Dendritic cell treated with granulocyte-macrophage colony-stimulating factor and Interleukin-4, amounts not matched to agents 40 ng/mL and 50 ng/mL, for 4 days (primary cell): Measurements from ENCODE around the gene HSP90AA1.
A peak's percentile ranks its signal among the peaks of the same experiment; 100 is the strongest.

ENCODE experiments used
- H3K27ac Mint-ChIP-seq: one replicate; pipeline ENCODE4 v1.8.0; 2022; ENCODE audit warnings: mild to moderate bottlenecking, mixed read lengths
- H3K27me3 Mint-ChIP-seq: one replicate; pipeline ENCODE4 v1.8.0; 2022; ENCODE audit warnings: mild to moderate bottlenecking, mixed read lengths
- H3K36me3 Mint-ChIP-seq: one replicate; pipeline ENCODE4 v1.8.0; 2022; ENCODE audit warnings: low read depth, mixed read lengths
- H3K4me1 Mint-ChIP-seq: one replicate; pipeline ENCODE4 v1.8.0; 2022; ENCODE audit warnings: low read depth, mixed read lengths
- H3K4me3 Mint-ChIP-seq: one replicate; pipeline ENCODE4 v1.8.0; 2022; ENCODE audit warnings: mild to moderate bottlenecking, moderate library complexity, mixed read lengths
- H3K9me3 Mint-ChIP-seq: one replicate; pipeline ENCODE4 v1.8.0; 2022; ENCODE audit warnings: mixed read lengths
- intact Hi-C: fragments of 100-400 bp; cut with micrococcal nuclease; formaldehyde crosslinking; loops from one replicate; pipeline ENCODE4 v1.15.0; 2022

HSP90AA1 gene

DNA sequence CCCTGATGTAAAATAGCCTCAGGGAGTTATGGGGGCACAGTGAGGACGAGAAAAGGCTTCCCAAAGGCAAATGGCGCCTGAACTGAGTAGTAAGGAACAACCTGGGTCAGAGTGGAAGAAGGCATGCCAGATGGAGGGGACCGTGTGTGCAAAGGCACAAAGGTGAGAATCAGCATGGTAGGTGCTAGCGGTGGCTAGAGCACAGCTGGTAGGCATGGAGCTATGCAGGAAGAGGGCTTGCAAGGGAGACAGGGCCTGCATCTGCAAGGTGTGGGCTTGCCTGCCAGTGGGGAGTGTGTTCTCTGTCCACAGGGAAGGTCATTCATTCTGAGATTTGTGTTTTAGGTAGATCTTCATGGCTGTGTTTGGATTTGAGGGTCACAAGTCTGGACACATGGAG lies 18.5 kb upstream of the HSP90AA1 start:
- H3K36me3 Mint-ChIP-seq, result no peaks in the 10 kb centered on the region
- H3K27me3 Mint-ChIP-seq, result peaks cover 4% of the 10 kb centered on the region
- H3K4me3 Mint-ChIP-seq, result no peak overlapping the region
- peak overlapping the region; percentile 73 for H3K27ac Mint-ChIP-seq
- H3K9me3 Mint-ChIP-seq, result peaks cover 9% of the 10 kb centered on the region
- intact Hi-C loops, result no loop called here
- H3K4me1 Mint-ChIP-seq, result peaks cover 41% of the 10 kb centered on the region

GRCh38 chr14:102103062-102103695 lies 16.3 kb upstream of the HSP90AA1 start:
- H3K27me3 Mint-ChIP-seq, result peaks cover 5% of the 10 kb centered on the region
- no peak overlapping the region for H3K4me3 Mint-ChIP-seq
- no peaks in the 10 kb centered on the region for H3K9me3 Mint-ChIP-seq
- intact Hi-C loops, result no loop called here
- H3K27ac Mint-ChIP-seq, result no peak overlapping the region
- peaks cover 42% of the 10 kb centered on the region for H3K4me1 Mint-ChIP-seq
- H3K36me3 Mint-ChIP-seq, result no peaks in the 10 kb centered on the region

GRCh38 chr14:102097441-102098135 lies 10.7 kb upstream of the HSP90AA1 start:
- Mint-ChIP-seq H3K4me3 (no peak overlapping the region), H3K27me3 (peaks cover 22% of the 10 kb centered on the region), H3K9me3 (no peaks in the 10 kb centered on the region), H3K27ac (no peak overlapping the region), H3K4me1 (peaks cover 26% of the 10 kb centered on the region), H3K36me3 (no peaks in the 10 kb centered on the region)
- intact Hi-C loops, result loop anchor here (5.0 to 10.0 kb wide), 2 partner anchors 53 to 135 kb away; partner anchors contain the start of gene DYNC1H1

GRCh38 chr14:102096569-102097188 lies 9.8 kb upstream of the HSP90AA1 start:
- Mint-ChIP-seq H3K27me3 (peaks cover 22% of the 10 kb centered on the region), H3K4me3 (no peak overlapping the region), H3K36me3 (no peaks in the 10 kb centered on the region), H3K27ac (no peak overlapping the region), H3K4me1 (peaks cover 26% of the 10 kb centered on the region), H3K9me3 (no peaks in the 10 kb centered on the region)
- intact Hi-C loops, result loop anchor here (1.0 to 10.0 kb wide), 3 partner anchors 33 to 134 kb away; partner anchors contain the start of gene DYNC1H1

GRCh38 chr14:102095871-102096568 lies 9.2 kb upstream of the HSP90AA1 start:
- Mint-ChIP-seq H3K27ac (no peak overlapping the region), H3K27me3 (peaks cover 18% of the 10 kb centered on the region), H3K4me3 (no peak overlapping the region), H3K4me1 (peaks cover 20% of the 10 kb centered on the region), H3K36me3 (no peaks in the 10 kb centered on the region), H3K9me3 (no peaks in the 10 kb centered on the region)
- intact Hi-C loops, result loop anchor here (1.0 to 10.0 kb wide), 3 partner anchors 33 to 134 kb away; partner anchors contain the start of gene DYNC1H1

DNA sequence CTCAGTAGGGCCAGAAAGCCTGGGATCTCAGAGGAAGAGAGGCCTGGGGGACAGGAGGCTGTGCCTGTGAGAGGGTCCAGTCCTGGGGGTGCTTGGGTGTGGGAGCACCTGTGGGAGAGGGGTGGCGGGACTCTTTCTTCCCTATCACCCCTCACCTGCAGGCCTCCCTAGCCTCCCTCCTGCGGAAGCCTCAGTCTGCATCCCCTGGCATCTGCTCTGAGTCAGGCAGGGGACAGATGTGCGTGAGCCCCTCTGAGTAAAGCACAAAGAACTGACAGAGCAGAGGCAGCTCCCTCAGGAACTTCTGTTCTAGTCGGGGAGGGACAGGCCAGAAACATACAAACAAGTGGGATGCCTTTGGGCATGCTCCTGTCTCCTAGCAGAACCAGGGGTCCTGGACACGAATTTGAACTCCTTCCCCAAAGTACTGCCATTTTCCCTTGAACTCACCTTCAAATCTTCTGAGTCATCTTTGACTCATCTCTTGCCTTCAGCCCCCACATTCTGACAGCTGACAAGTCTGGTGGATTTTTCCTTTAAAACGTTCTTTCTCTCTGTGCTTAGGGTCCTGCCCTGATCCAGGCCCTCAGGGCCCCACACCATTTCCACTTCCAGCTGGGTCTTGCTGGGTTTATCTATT lies 8.5 kb upstream of the HSP90AA1 start:
- Mint-ChIP-seq H3K4me3 (no peak overlapping the region), H3K36me3 (no peaks in the 10 kb centered on the region), H3K27ac (no peak overlapping the region), H3K4me1 (peaks cover 15% of the 10 kb centered on the region), H3K9me3 (no peaks in the 10 kb centered on the region), H3K27me3 (peaks cover 20% of the 10 kb centered on the region)
- intact Hi-C loops, result loop anchor here (5.0 to 10.0 kb wide), 2 partner anchors 51 to 133 kb away; partner anchors contain the start of gene DYNC1H1

DNA sequence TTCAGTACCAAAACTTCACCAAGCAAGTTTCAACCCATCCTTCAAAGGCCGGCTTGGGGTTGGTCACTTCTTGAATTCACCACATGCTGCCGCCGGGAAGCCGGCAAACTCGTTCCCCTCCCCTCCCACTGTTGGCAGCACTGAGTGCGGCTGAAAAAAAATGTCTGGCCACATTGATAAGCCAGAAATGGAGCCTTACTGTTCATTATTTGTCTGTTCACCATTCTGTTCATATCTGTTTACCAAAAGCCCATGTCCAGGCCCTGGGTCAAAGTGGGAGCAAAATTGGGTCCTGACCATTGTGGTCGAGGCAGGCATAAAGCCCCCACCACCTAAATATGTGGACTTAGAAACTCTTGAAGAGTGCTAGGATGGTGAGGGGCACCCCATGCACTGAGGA lies 7.3 kb upstream of the HSP90AA1 start:
- intact Hi-C loops, result loop anchor here (10.0 kb wide), 1 partner anchor 49 kb away; no protein-coding TSS in a partner anchor
- no peaks in the 10 kb centered on the region for H3K9me3 Mint-ChIP-seq
- peaks cover 20% of the 10 kb centered on the region for H3K27me3 Mint-ChIP-seq
- H3K4me3 Mint-ChIP-seq, result no peak overlapping the region
- peak overlapping the region; percentile 15 for H3K27ac Mint-ChIP-seq
- no peaks in the 10 kb centered on the region for H3K36me3 Mint-ChIP-seq
- H3K4me1 Mint-ChIP-seq, result peaks cover 27% of the 10 kb centered on the region

GRCh38 chr14:102092806-102093205 lies 6.0 kb upstream of the HSP90AA1 start:
- H3K4me3 Mint-ChIP-seq, result no peak overlapping the region
- H3K36me3 Mint-ChIP-seq, result no peaks in the 10 kb centered on the region
- no peaks in the 10 kb centered on the region for H3K9me3 Mint-ChIP-seq
- intact Hi-C loops, result loop anchor here (10.0 kb wide), 1 partner anchor 48 kb away; no protein-coding TSS in a partner anchor
- H3K27ac Mint-ChIP-seq, result no peak overlapping the region
- H3K27me3 Mint-ChIP-seq, result peaks cover 18% of the 10 kb centered on the region
- H3K4me1 Mint-ChIP-seq, result peaks cover 39% of the 10 kb centered on the region

- H3K27ac Mint-ChIP-seq, result no peak overlapping the region
- H3K36me3 Mint-ChIP-seq, result peaks cover 14% of the 10 kb centered on the region
- H3K4me1 Mint-ChIP-seq, result peaks cover 31% of the 10 kb centered on the region
- intact Hi-C loops, result loop anchor here (10.0 kb wide), 1 partner anchor 46 kb away; no protein-coding TSS in a partner anchor
- H3K27me3 Mint-ChIP-seq, result peaks cover 14% of the 10 kb centered on the region
- no peak overlapping the region for H3K4me3 Mint-ChIP-seq
- H3K9me3 Mint-ChIP-seq, result no peaks in the 10 kb centered on the region
These were observed 3.9 kb upstream of the HSP90AA1 start for GRCh38 chr14:102090713-102091112.

- Mint-ChIP-seq H3K4me3 (peak overlapping the region; percentile 27), H3K9me3 (no peaks in the 10 kb centered on the region), H3K4me1 (peaks cover 30% of the 10 kb centered on the region)
These were observed 2.9 kb upstream of the HSP90AA1 start for GRCh38 chr14:102089621-102090343.

DNA sequence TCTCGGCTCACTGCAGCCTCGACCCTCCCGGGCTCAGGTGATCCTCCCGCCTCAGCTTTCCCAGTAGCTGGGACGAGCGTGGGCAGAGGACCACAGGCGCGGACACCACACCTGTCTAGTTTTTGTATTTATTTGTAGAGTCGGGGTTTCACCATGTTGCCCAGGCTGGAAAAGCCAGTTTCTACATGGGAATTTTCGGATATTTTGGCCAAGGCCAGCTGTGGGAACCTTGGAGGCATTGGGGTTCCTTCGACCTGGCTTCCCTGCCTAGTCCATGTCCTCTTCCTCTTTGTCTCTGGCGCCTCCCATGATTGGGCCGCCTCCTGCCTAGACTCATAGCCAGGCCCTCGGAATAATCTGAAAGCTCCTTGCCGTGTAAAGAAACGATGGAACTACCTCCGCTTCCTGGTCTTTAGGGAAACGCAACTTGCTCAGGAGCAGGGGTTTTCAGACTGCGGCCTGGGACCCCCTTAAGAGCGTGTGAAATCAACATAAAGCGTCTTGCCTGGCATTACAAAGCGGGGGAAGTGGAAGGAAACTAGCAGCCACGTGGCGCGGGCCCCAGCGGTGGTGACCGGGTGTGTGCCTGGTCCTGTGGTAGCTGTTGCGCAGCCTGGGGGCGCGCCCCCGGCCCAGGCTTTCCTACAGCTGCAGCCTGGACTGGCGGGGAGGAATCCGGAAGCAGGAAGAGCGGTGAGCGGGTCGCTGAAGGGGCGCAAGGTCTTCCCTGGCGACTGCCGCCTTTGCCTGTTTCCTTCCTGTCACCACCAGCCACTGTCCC lies 1.4 kb upstream of the HSP90AA1 start:
- H3K27me3 Mint-ChIP-seq, result peaks cover 2% of the 10 kb centered on the region

More at GRCh38 chr14:102089621-102090343, 2.9 kb upstream of the HSP90AA1 start:
- peak overlapping the region; percentile 98 for H3K27ac Mint-ChIP-seq
- peaks cover 11% of the 10 kb centered on the region for H3K27me3 Mint-ChIP-seq
- peaks cover 23% of the 10 kb centered on the region for H3K36me3 Mint-ChIP-seq
- intact Hi-C loops, result loop anchor here (5.0 to 10.0 kb wide), 2 partner anchors 45 to 142 kb away; no protein-coding TSS in a partner anchor

GRCh38 chr14:102087762-102088011 lies 843 bp upstream of the HSP90AA1 start:
- intact Hi-C loops, result loop anchor here (2.0 to 5.0 kb wide), 2 partner anchors 140 to 229 kb away; no protein-coding TSS in a partner anchor
- H3K27ac Mint-ChIP-seq, result peak overlapping the region; percentile 98
- H3K36me3 Mint-ChIP-seq, result peaks cover 44% of the 10 kb centered on the region
- H3K4me3 Mint-ChIP-seq, result peak overlapping the region; percentile 77
- peaks cover 51% of the 10 kb centered on the region for H3K4me1 Mint-ChIP-seq
- H3K27me3 Mint-ChIP-seq, result peaks cover 2% of the 10 kb centered on the region
- H3K9me3 Mint-ChIP-seq, result no peaks in the 10 kb centered on the region

More for the DNA sequence above, 1.4 kb upstream of the HSP90AA1 start:
- intact Hi-C loops, result loop anchor here (5.0 kb wide), 1 partner anchor 141 kb away; no protein-coding TSS in a partner anchor
- Mint-ChIP-seq H3K9me3 (no peaks in the 10 kb centered on the region), H3K4me3 (peak overlapping the region; percentile 77), H3K4me1 (peaks cover 46% of the 10 kb centered on the region), H3K36me3 (peaks cover 39% of the 10 kb centered on the region), H3K27ac (peak overlapping the region; percentile 98)
